Thyroid gland (tissue), 4 donors: ENCODE measurements around the gene IL10RA. TPM values are rescaled to one million over a fixed set of nuclear protein-coding genes. Genes with fewer than 3 reads are reported as not detected.

Experiments used
- DNase-seq, 2 donors: peaks; one replicate each; pipeline ENCODE4 v3.0.0-alpha.2; 2019
- H3K27ac ChIP-seq, 3 donors: fragments of 200-600 bp; sonication (generic); 1 replicate in 2 of 3; 2 replicates in 1 of 3; pipeline ENCODE4 v1.5.1; 2016 to 2019; ENCODE audit warnings: mild to moderate bottlenecking in 1 of 3, moderate library complexity in 1 of 3
- H3K27me3 ChIP-seq: fragments of 200-600 bp; sonication (generic); one replicate; pipeline ENCODE4 v1.5.1; 2019
- H3K36me3 ChIP-seq, 2 donors: fragments of 200-600 bp; sonication (generic); one replicate each; pipeline ENCODE4 v1.5.1; 2016 to 2019
- H3K4me1 ChIP-seq, 2 donors: fragments of 200-600 bp; sonication (generic); one replicate each; pipeline ENCODE4 v1.5.1; 2017 to 2019
- H3K4me3 ChIP-seq, 3 donors: fragments of 200-600 bp; sonication (generic); replicated peaks in 1 of 3; 1 replicate in 2 of 3; 2 replicates in 1 of 3; pipeline ENCODE4 v1.5.1; 2016; ENCODE audit warnings: mild to moderate bottlenecking in 1 of 3
- H3K9me3 ChIP-seq: fragments of 200-600 bp; sonication (generic); one replicate; pipeline ENCODE4 v1.5.1; 2017
- CTCF ChIP-seq, 6 experiments: fragments of 200-600 bp in 3 of 6; fragments of 450-650 bp in 3 of 6; sonication (generic) in 3 of 6; IDR thresholded peaks; one replicate each; pipeline ENCODE4 v1.5.1; 2016 to 2019; ENCODE audit warnings: antibody characterized with exemption in 6 of 6, mild to moderate bottlenecking in 2 of 6, inconsistent platforms in 1 of 6, moderate library complexity in 1 of 6
- POLR2A ChIP-seq, 2 donors: fragments of 450-650 bp; IDR thresholded peaks; one replicate each; pipeline ENCODE4 v1.6.1; 2017; ENCODE audit warnings: antibody characterized with exemption in 2 of 2, mild to moderate bottlenecking in 2 of 2, moderate library complexity in 1 of 2
- WGBS, 2 donors: methylation state at CpG; one replicate each; pipeline ENCODE4 v1.1.5; 2017; 5-methylcytosine and 5-hydroxymethylcytosine counted together
- intact Hi-C: fragments of 100-400 bp; cut with DNase I; formaldehyde crosslinking; loops from one replicate; pipeline ENCODE4 v1.15.1; 2023
- total RNA-seq, 4 donors: library from RNA; depleted of rRNA; stranded (reverse); fragments of >200 nt; gene quantifications; one replicate each; pipeline ENCODE4 v1.2.3, GENCODE V29; 2016

Gene IL10RA
- total RNA-seq, 4 donors from 2014 or later, result 5.3 to 21.9 (median 10.6) TPM

- no peaks in the 10 kb centered on the region for H3K27me3 ChIP-seq
- H3K4me1 ChIP-seq, result no peaks in the 10 kb centered on the region
- H3K9me3 ChIP-seq, result no peaks in the 10 kb centered on the region
- no peak overlapping the region for H3K27ac ChIP-seq
- 92 to 95% methylated on average over 6 of the region's 6 CpGs for WGBS, 2 donors
- intact Hi-C loops, result loop anchor here (5.0 kb wide), 3 partner anchors 102 to 622 kb away; no protein-coding TSS in a partner anchor
- TF ChIP-seq POLR2A (IDR thresholded peaks at IDR 0.05), result no peak
- TF ChIP-seq CTCF (IDR thresholded peaks at IDR 0.05), result no peak
- DNase-seq, result no peak
- H3K36me3 ChIP-seq, result no peaks in the 10 kb centered on the region
- no peak overlapping the region for H3K4me3 ChIP-seq
These were observed 63.6 kb downstream of the IL10RA start for GRCh38 chr11:118049771-118050170.

GRCh38 chr11:118050208-118050891 lies 64.2 kb downstream of the IL10RA start:
- Histone ChIP-seq H3K9me3 (no peaks in the 10 kb centered on the region), H3K4me3 (no peak overlapping the region), H3K27me3 (no peaks in the 10 kb centered on the region), H3K4me1 (no peaks in the 10 kb centered on the region), H3K36me3 (no peaks in the 10 kb centered on the region), H3K27ac (no peak overlapping the region)
- WGBS, 2 donors, result 96% methylated on average over 6 to 7 of the region's 7 CpGs
- intact Hi-C loops, result loop anchor here (5.0 kb wide), 3 partner anchors 103 to 623 kb away; no protein-coding TSS in a partner anchor
- TF ChIP-seq CTCF (IDR thresholded peaks at IDR 0.05) (no peak), POLR2A (IDR thresholded peaks at IDR 0.05) (no peak)
- DNase-seq, result no peak

Other genes with a start within 250 kb of the IL10RA start
- 1 to 10 TPM in 2 of 4 donors, under 1 TPM in 2; 0.54 to 1.8 (median 0.99) TPM for gene DSCAML1, start 189.2 kb upstream of the IL10RA start, total RNA-seq
- 1 to 10 TPM in 3 of 4 donors, under 1 TPM in 1; 0.42 to 2.8 (median 1.5) TPM for gene FXYD2, start 161.7 kb upstream of the IL10RA start, total RNA-seq
- gene FXYD6, start 109.7 kb upstream of the IL10RA start, total RNA-seq, result 100 to 1,000 TPM in 2 of 4 donors, 10 to 100 TPM in 2; 34.2 to 143 (median 88.6) TPM
- gene TMPRSS13, start 57.0 kb upstream of the IL10RA start, total RNA-seq, result 10 to 100 TPM in 3 of 4 donors, 1 to 10 TPM in 1; 8.5 to 24.3 (median 13.0) TPM
- gene TMPRSS4, start 90.7 kb downstream of the IL10RA start, total RNA-seq, result 1 to 10 TPM in 2 of 4 donors, under 1 TPM in 1, not detected in 1; 0.83 to 1.5 (median 1.1) TPM
- gene SMIM35, start 100.6 kb downstream of the IL10RA start, total RNA-seq, result not detected
- gene SCN4B, start 166.4 kb downstream of the IL10RA start, total RNA-seq, result 10 to 100 TPM in 2 of 4 donors, 1 to 10 TPM in 2; 5.5 to 15.7 (median 10.5) TPM
- under 1 TPM; 0.13 to 0.83 (median 0.31) TPM for gene SCN2B, start 190.2 kb downstream of the IL10RA start, total RNA-seq
- 1 to 10 TPM; 2.2 to 3.1 (median 2.6) TPM for gene JAML, start 238.6 kb downstream of the IL10RA start, total RNA-seq